DMS 273 (cell line): ENCODE measurements around the gene PASD1.

Source experiments
- DNase-seq: peaks from one replicate; lab custom pipeline; 2025; ENCODE audit not compliant: unreplicated experiment; lab: John Stamatoyannopoulos, UW

Gene PASD1

DNA sequence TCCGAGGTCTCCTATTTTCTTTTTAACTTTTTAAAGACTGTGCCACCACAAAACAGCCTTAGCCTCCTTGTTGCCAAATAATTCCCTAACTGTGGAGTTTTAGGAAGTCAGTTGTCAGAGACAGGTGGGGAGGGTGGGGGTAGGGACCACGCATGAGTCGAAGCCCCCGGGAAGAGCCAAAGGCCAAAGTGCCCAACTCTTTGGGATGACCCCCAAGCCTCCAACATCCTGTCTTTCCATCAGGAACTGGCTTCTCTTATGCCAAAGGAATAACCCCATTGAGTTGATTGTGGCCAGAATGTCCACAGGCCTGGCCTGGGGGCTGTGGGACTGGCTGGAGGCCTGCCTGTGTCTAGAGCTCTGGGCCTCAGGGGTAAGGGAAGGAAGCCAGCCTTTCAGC lies 137.6 kb downstream of the PASD1 start:
- DNase-seq, result no peak

DNA sequence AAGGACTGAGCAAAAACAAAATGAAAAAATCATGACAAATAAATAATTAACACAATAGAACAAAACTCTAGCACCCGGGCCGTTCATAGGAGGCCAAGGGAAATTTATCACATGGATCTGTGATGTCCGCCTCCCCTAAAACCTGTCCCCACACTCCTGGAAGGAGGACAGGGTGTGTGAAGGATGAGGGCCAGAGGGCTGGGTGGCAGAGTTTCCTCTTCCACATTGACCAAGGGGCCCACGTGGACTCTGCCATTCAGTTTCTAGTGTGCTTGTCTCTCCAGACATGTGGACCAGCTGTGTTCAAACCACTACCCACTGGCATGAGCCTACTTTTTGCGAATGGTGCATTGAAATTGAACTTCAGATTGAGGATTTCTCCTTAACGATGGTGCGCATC lies 138.1 kb downstream of the PASD1 start:
- DNase-seq, result no peak

DNA sequence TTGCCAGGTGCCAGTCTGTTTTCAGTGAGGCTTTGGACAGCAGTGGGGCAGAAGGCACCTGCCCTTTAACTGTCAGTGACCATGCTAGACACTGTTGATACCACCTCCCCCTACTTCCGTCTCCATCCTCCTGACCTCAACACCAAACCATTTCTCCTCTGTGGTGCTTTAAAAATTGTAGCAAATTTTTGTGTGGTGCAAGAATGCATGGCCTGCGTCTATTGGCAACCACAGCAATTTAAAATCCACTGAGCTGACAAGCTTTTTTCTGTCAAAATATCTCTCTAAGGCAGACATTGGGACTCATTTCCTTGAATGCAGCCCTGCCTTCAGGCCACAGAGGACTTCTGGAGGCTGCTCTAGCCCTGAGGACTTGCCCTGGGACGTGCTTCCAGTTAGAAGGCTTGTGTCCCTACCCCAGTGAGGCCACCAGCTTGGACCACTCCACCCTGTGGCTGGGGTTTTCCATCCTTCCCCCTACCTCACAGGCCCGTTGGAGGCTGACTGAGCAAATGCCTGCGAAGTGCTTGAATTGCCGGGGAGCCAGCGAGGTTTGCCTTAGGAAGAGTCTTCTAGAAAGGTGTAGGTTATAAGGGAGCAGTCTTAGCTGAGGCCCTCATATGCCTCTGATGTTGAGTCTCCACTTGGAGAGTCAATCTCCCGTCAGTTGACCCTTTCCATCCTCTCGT lies 138.7 kb downstream of the PASD1 start:
- DNase-seq, result no peak

- DNase-seq, result no peak
Observed at GRCh38 chrX:151702741-151703340, 139.4 kb downstream of the PASD1 start.

DNA sequence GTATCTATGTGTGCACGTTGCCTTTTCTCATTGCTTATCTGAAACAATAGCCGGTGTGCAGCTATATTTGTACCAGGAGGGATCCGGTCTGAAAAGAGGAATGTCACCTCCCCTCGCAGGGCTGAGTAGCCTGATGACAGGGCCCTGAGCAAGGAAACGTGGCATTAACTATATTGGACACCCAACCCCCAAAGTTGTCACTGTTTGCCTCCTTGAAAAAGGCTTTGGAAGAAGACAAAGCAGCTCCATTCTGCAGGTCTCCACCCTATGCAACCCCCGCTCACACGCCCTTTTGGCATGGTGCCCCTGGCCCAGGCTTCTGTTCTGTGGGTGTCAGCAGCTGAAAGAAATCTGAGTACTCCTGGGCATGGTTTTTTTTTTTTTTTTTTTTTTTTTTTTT lies 140.0 kb downstream of the PASD1 start:
- peak; percentile 76 for DNase-seq

DNA sequence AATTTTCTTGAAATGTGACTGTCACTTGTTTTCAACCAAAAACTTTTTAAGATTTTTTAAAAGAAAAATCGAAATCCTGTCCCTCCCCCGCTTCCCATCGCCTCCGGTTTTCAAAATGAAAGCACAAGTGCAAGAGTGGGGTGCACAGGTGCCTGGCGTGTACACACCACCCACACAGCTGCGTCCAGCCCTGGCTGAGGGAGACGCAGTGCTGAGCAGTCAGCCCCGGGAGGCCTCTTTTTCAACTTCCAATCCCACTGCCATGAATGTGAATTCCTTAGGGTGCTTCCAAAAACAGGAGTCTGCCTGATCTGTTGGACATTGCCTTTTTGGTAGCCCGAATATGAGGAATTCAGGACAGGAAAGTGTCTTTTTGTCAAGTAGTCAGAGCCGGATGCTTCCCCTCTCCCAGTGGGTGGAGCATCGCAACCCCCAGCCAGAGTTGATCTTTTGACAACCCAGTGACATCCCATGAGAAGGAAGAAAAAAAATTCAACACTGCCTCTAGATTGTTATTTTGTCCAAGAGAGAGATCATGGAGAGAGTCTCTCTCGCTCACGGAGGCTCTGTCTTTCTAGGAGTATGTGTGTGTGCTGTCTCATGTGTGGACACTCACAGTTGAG lies 140.7 kb downstream of the PASD1 start:
- no peak for DNase-seq

GRCh38 chrX:151708821-151709220 lies 145.3 kb downstream of the PASD1 start:
- no peak for DNase-seq

DNA sequence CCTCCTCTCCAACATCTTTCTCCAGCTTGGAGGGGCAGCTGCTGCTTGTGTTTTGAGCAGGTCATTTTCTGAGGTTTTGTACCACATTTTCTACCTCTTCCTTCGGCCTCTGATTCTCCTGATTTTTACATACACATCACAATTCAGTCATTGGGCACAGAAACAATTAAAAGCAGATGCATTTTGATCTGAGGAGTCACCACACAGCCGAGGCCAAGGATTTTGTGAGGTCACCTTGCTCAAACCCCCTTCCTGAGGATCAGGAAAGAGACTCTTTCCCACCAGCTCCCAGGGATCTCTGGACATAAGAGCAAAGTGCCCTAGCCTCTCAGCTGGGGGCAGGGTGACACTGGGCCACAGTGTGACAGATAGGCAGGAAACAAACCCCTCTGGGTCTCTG lies 147.0 kb downstream of the PASD1 start:
- DNase-seq, result no peak

- DNase-seq, result no peak
Observed at GRCh38 chrX:151711154-151711553, 147.7 kb downstream of the PASD1 start.

- DNase-seq, result peak; percentile 64
Observed at GRCh38 chrX:151711787-151712186, 148.3 kb downstream of the PASD1 start.

GRCh38 chrX:151712253-151712652 lies 148.8 kb downstream of the PASD1 start:
- DNase-seq, result peak; percentile 24

DNA sequence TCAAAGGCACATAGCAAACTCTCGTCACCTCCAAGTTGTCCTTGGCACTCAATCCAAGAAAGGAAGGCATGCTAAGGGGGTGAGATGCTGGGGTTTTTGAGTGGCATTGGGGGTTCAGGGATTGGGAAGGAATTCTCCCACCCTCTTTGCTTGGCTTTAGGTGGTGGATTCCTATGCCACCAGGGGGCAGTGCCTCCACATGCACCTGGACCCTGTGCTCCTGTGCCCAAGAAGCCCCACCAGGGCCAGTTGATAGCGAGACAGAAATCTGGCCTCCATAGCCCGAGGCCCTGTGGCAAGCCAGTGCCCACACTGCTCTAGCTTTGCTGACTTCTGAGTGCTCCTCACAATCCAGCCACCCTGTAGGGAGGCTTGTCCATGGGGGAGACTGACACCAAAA lies 150.4 kb downstream of the PASD1 start:
- DNase-seq, result peak; percentile 79

GRCh38 chrX:151714362-151714761 lies 150.9 kb downstream of the PASD1 start:
- DNase-seq, result no peak

DNA sequence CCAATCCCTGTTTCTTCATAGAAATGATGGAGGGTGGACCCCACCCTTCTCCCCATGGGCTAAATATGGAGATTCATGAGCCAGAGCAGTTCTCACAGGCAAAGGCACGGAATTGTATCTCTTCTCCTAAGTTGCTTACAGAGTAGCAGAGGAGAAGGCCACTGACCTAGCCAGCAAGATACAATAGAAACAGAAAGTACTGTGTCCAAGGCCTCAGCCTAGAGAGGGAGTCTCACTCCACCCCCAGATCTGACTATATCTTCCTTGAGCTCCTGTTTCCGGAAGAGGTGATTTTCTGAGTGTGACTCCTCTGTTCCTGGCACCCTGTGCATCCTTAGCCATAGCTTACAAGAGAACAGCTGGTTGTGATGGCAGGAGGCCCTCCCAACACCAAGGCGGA lies 152.3 kb downstream of the PASD1 start, which contains the start of gene FATE1:
Gene FATE1, plus strand, starts transcription at position 284 of the 400 bp plus-strand sequence. Its CDS starts 85 bp downstream, at position 369.
- no peak for DNase-seq

DNA sequence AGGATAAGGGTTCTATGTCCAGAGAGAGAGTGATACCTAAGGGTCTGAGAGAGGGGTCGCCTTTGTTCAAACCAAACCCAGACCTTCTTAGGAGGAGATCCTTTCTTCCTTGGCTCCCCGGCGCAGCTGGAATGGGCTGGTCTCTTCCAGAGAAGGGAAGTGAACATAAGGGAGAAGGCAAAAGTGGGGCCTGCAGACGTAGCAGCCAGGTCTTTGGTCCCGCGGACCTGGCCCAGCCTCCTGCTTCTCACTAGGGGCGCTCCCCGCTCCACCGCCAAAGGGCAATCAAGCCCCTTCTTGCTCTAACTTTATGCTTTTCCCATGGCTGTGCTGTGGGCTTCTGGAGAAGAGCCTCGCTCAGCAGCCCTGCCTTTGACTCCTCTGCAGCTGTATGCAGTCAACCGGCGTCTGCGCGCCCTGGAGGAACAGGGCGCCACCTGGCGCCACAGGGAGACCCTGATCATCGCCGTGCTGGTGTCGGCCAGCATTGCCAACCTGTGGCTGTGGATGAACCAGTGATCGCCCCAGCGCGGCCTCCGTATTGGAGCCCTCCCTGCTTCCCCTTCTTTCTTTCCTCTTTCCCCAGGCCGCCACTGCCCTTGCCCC lies 158.9 kb downstream of the PASD1 start:
- DNase-seq, result peak; percentile 49

DNA sequence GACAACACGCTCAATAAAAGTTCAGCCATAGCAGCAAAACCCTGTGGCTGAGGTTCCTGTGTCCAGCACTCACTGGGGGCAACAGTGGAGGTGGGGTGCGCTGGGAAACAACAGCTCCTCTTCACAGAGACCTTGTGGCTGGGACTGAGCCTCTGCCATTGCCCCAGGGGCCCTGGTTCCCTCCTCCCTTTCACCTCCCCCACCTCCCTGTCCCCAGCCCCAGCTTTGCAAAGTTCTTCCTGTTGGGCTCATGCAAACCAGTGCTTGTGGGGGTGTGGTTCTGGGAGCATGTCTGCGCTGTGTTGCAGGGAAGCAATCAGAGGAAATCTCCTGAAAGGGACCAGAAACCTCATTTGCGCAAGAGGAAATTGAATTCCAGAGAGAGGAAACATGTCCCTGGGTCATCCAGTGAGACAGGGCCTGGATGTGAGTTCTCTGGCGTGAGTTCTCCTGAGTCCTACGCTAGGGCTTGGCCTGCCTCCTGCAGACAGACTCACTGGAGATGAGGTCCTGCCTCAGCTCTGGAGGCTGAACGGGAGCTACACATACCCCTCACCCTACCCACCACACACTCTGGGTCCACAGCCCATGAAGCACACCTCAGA lies 159.8 kb downstream of the PASD1 start:
- no peak for DNase-seq

DNA sequence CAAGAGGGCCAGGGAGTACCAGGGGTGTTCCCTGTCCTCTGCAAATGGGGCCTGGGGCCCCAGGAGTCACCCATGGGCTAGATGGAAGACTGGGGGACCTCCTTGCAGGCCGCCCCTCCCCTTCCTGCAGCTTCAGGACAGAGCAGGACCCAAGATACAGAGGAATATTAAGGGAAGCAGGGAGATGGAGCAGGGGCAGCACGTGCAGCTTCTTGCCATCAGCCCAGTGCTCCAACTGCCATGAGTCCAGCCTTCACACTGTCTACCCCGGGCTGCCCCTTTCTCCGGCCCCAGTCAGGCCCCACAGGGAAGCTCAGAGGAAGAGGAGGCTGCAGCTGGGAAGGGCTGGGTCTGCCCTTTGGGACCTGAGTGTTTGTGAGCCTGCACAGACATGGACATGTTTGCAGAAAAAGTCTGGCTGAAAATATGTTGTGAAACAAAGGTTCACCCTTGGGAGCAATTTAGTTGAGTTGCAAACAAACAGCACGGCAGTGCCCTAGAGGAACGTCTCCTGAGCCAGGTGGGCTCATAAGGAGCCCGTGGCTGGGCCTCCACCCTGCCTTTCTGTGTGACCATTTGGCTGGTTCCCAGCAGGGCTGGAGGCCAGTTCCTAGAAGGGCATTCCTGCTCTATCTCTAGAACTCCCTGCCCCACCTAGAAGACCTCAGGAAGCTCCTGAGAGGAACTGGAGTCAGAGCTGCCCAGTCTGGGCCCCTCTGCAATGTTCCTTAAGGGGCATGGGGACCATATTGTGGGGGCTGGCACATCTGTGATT lies 161.3 kb downstream of the PASD1 start:
- peak; percentile 49 for DNase-seq

DNA sequence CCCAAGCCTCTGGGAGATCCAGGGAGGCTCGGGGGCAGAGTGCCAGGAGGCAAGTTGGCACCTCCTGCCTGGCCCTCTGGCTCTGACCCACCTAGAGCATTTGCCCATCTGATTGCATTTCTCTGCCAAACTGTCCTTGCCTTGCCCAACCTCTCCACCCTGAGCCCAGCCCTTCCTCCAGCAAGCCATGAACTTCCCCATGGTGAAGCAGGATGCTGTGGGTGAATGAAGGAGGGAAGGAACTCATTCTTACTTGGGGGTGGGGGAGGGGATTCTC lies 161.8 kb downstream of the PASD1 start:
- DNase-seq, result peak; percentile 60
